ENCODE data around the gene COL9A1.

DNA sequence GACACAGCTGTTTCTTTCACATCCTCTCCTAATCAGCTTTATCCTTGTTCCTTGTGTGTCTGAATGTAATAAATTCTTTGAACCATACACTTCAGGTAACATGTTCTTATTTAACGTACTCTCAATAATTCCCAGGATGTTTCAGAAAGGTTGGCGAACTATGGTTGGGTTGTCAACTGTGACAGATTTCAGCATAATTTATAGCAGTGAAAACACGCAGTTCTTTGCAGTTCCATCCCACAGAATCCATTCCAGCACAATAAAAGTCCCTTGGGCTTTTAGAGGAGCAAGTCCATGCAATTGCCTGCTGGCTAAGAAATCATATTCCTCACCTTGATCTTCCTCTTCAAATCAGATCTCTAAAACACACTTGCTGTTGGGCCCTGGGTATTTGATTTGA, 119.3 kb downstream of the COL9A1 start:
- TF ChIP-seq, protein P1, sequence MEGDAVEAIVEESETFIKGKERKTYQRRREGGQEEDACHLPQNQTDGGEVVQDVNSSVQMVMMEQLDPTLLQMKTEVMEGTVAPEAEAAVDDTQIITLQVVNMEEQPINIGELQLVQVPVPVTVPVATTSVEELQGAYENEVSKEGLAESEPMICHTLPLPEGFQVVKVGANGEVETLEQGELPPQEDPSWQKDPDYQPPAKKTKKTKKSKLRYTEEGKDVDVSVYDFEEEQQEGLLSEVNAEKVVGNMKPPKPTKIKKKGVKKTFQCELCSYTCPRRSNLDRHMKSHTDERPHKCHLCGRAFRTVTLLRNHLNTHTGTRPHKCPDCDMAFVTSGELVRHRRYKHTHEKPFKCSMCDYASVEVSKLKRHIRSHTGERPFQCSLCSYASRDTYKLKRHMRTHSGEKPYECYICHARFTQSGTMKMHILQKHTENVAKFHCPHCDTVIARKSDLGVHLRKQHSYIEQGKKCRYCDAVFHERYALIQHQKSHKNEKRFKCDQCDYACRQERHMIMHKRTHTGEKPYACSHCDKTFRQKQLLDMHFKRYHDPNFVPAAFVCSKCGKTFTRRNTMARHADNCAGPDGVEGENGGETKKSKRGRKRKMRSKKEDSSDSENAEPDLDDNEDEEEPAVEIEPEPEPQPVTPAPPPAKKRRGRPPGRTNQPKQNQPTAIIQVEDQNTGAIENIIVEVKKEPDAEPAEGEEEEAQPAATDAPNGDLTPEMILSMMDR (IDR thresholded peaks at IDR 0.05; ENCODE audit: low read depth, low read length, poor library complexity, severe bottlenecking): no peak
- TF ChIP-seq EZH2phosphoT487 (IDR thresholded peaks at IDR 0.05; ENCODE audit: borderline replicate concordance, low read length): no peak
